ENCODE measurements around the gene ZNF324B.

- TF ChIP-seq CTCF (IDR thresholded peaks at IDR 0.05; ENCODE audit: insufficient read depth, low read length, poor library complexity, severe bottlenecking), result no peak
- TF ChIP-seq EZH2phosphoT487 (conservative IDR thresholded peaks at IDR 0.05; ENCODE audit: low read length), result no peak
Observed at GRCh38 chr19:58477871-58478270, 26.4 kb downstream of the ZNF324B start.

All from SU-DHL-6 (cell line).